Activated T-cell treated with anti-CD3 and anti-CD28 coated beads, Interleukin-2, amount 50 U/mL, for 4 hours (primary cell): ENCODE measurements around the gene SORBS1. TPM values are rescaled to one million over a fixed set of nuclear protein-coding genes. Genes with fewer than 3 reads are reported as not detected.

Experiments used
- ATAC-seq, 2 donors: fragments of 200-7000 bp; cut with Tn5 transposase; one replicate each; pipeline ENCODE4 v1.10.0; 2021
- DNase-seq: peaks from one replicate; pipeline ENCODE4 v3.0.0-alpha.2; 2020
- H3K27me3 Mint-ChIP-seq: one replicate; pipeline ENCODE4 v1.8.0; 2021; ENCODE audit warnings: low read depth, mixed read lengths
- H3K36me3 Mint-ChIP-seq: one replicate; pipeline ENCODE4 v1.8.0; 2022; ENCODE audit warnings: mixed read lengths; ENCODE audit not compliant: insufficient read depth
- H3K4me1 Mint-ChIP-seq: one replicate; pipeline ENCODE4 v1.8.0; 2021; ENCODE audit warnings: low read depth, mixed read lengths
- H3K4me3 Mint-ChIP-seq: one replicate; pipeline ENCODE4 v1.8.0; 2021; ENCODE audit warnings: mild to moderate bottlenecking, moderate library complexity, mixed read lengths
- H3K9me3 Mint-ChIP-seq: one replicate; pipeline ENCODE4 v1.8.0; 2021; ENCODE audit warnings: mixed read lengths
- total RNA-seq, 3 donors: library from RNA; stranded (reverse); gene quantifications; one replicate each; pipeline ENCODE4 v1.2.1, GENCODE V29; 2021

The SORBS1 gene
- total RNA-seq, 3 donors from 2014 or later, result 0.32 to 0.46 (median 0.38) TPM

- no peaks in the 10 kb centered on the region for H3K36me3 Mint-ChIP-seq
- DNase-seq (no peak), ATAC-seq (no peak)
Measured at GRCh38 chr10:95279042-95279820, 281.9 kb downstream of the SORBS1 start.

GRCh38 chr10:95278061-95278988 lies 282.8 kb downstream of the SORBS1 start:
- no peaks in the 10 kb centered on the region for H3K9me3 Mint-ChIP-seq
- ATAC-seq (no peak), DNase-seq (no peak)
- no peaks in the 10 kb centered on the region for H3K36me3 Mint-ChIP-seq
- H3K4me1 Mint-ChIP-seq, result no peaks in the 10 kb centered on the region
- no peak overlapping the region for H3K4me3 Mint-ChIP-seq
- peaks cover 2% of the 10 kb centered on the region for H3K27me3 Mint-ChIP-seq

More at GRCh38 chr10:95279042-95279820, 281.9 kb downstream of the SORBS1 start:
- Mint-ChIP-seq H3K4me1 (no peaks in the 10 kb centered on the region), H3K4me3 (no peak overlapping the region), H3K9me3 (no peaks in the 10 kb centered on the region), H3K27me3 (peaks cover 2% of the 10 kb centered on the region)

- DNase-seq, result no peak
- Mint-ChIP-seq H3K9me3 (no peaks in the 10 kb centered on the region), H3K4me1 (no peaks in the 10 kb centered on the region), H3K36me3 (no peaks in the 10 kb centered on the region), H3K27me3 (peaks cover 2% of the 10 kb centered on the region), H3K4me3 (no peak overlapping the region)
- no peak for ATAC-seq
Measured at GRCh38 chr10:95277614-95278013, 283.6 kb downstream of the SORBS1 start.

GRCh38 chr10:95277201-95277570 lies 284.0 kb downstream of the SORBS1 start:
- Mint-ChIP-seq H3K27me3 (peaks cover 2% of the 10 kb centered on the region), H3K36me3 (no peaks in the 10 kb centered on the region), H3K4me3 (no peak overlapping the region), H3K4me1 (no peaks in the 10 kb centered on the region), H3K9me3 (no peaks in the 10 kb centered on the region)
- ATAC-seq (no peak), DNase-seq (no peak)

GRCh38 chr10:95276367-95277200 lies 284.6 kb downstream of the SORBS1 start:
- DNase-seq (no peak), ATAC-seq (no peak)
- Mint-ChIP-seq H3K9me3 (no peaks in the 10 kb centered on the region), H3K36me3 (no peaks in the 10 kb centered on the region), H3K4me3 (no peak overlapping the region), H3K27me3 (peaks cover 2% of the 10 kb centered on the region), H3K4me1 (no peaks in the 10 kb centered on the region)

GRCh38 chr10:95275726-95276366 lies 285.3 kb downstream of the SORBS1 start:
- no peaks in the 10 kb centered on the region for H3K27me3 Mint-ChIP-seq
- DNase-seq (no peak), ATAC-seq (no peak)
- H3K36me3 Mint-ChIP-seq, result no peaks in the 10 kb centered on the region
- no peaks in the 10 kb centered on the region for H3K9me3 Mint-ChIP-seq
- no peaks in the 10 kb centered on the region for H3K4me1 Mint-ChIP-seq
- H3K4me3 Mint-ChIP-seq, result no peak overlapping the region

GRCh38 chr10:95273393-95274312 lies 287.5 kb downstream of the SORBS1 start:
- DNase-seq, result no peak
- Mint-ChIP-seq H3K4me1 (no peaks in the 10 kb centered on the region), H3K9me3 (no peaks in the 10 kb centered on the region), H3K27me3 (no peaks in the 10 kb centered on the region), H3K4me3 (no peak overlapping the region), H3K36me3 (no peaks in the 10 kb centered on the region)
- no peak for ATAC-seq

GRCh38 chr10:95268438-95268837 lies 292.7 kb downstream of the SORBS1 start:
- no peak overlapping the region for H3K4me3 Mint-ChIP-seq

GRCh38 chr10:95267251-95267650 lies 293.9 kb downstream of the SORBS1 start:
- no peaks in the 10 kb centered on the region for H3K36me3 Mint-ChIP-seq
- ATAC-seq (no peak), DNase-seq (no peak)
- peaks cover 3% of the 10 kb centered on the region for H3K27me3 Mint-ChIP-seq
- H3K4me1 Mint-ChIP-seq, result peaks cover 4% of the 10 kb centered on the region
- no peak overlapping the region for H3K4me3 Mint-ChIP-seq
- H3K9me3 Mint-ChIP-seq, result no peaks in the 10 kb centered on the region

More at GRCh38 chr10:95268438-95268837, 292.7 kb downstream of the SORBS1 start:
- H3K9me3 Mint-ChIP-seq, result no peaks in the 10 kb centered on the region
- no peak for ATAC-seq
- no peak for DNase-seq
- no peaks in the 10 kb centered on the region for H3K36me3 Mint-ChIP-seq
- H3K27me3 Mint-ChIP-seq, result no peaks in the 10 kb centered on the region
- H3K4me1 Mint-ChIP-seq, result peaks cover 4% of the 10 kb centered on the region

GRCh38 chr10:95266674-95267095 lies 294.5 kb downstream of the SORBS1 start:
- ATAC-seq (peak in 1 of 2 donors; percentile 14), DNase-seq (no peak)
- peaks cover 4% of the 10 kb centered on the region for H3K4me1 Mint-ChIP-seq
- H3K27me3 Mint-ChIP-seq, result peaks cover 3% of the 10 kb centered on the region
- H3K4me3 Mint-ChIP-seq, result no peak overlapping the region
- H3K9me3 Mint-ChIP-seq, result no peaks in the 10 kb centered on the region
- H3K36me3 Mint-ChIP-seq, result no peaks in the 10 kb centered on the region

- Mint-ChIP-seq H3K27me3 (peaks cover 3% of the 10 kb centered on the region), H3K4me1 (peaks cover 4% of the 10 kb centered on the region), H3K36me3 (no peaks in the 10 kb centered on the region), H3K4me3 (no peak overlapping the region), H3K9me3 (no peaks in the 10 kb centered on the region)
- ATAC-seq, result no peak
- no peak for DNase-seq
Measured at GRCh38 chr10:95265572-95265971, 295.6 kb downstream of the SORBS1 start.

- H3K9me3 Mint-ChIP-seq, result no peaks in the 10 kb centered on the region
- peaks cover 3% of the 10 kb centered on the region for H3K27me3 Mint-ChIP-seq
- no peaks in the 10 kb centered on the region for H3K36me3 Mint-ChIP-seq
- H3K4me3 Mint-ChIP-seq, result no peak overlapping the region
- ATAC-seq (no peak), DNase-seq (no peak)
- peaks cover 4% of the 10 kb centered on the region for H3K4me1 Mint-ChIP-seq
Measured at GRCh38 chr10:95264227-95265051, 296.7 kb downstream of the SORBS1 start.
